GM18858 (cell line): Measurements from ENCODE around the gene TOM1L1.

ENCODE experiments used
- ATAC-seq: cut with Tn5 transposase; IDR thresholded peaks from one replicate; pipeline ENCODE4 v1.9.1; 2021; ENCODE audit not compliant: unreplicated experiment

The TOM1L1 gene

DNA sequence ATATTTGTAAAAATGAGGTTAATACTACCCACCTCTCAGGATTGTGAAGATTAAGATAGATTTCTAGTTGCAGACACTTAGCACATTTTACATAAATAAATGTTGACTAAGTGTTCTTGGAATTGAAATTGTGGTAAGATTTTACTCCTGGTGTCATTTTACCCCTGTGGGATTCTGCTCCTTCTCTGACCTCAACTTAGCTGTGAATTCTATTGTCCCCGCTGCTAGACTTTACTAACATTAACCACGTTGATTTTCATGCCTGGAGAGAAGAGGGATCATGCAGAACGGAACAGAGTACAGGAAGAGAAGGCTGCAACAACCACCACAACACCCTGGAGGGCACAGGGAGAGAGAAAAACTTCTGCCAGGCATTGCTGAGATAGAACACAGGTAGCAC, 2.1 kb upstream of the TOM1L1 start:
- ATAC-seq = no peak

DNA sequence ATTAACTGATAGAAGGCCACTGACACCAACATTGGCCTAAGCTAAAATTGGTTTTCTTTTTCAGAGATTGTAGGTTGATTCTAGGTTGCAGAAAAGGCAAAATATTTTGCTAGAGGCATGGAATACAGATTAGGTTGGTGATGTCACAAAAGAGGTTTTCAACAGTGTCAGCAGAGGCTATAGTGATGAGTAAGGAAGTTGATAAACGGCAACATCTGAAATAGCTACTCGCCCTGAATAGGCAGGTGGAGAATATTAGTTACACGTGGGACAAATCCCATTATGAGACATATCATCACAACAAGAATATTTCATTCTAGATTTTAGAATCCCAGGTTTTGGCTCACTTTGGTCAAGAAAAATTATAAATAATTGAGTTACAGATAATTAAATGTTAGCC, 1.5 kb upstream of the TOM1L1 start:
- no peak for ATAC-seq

DNA sequence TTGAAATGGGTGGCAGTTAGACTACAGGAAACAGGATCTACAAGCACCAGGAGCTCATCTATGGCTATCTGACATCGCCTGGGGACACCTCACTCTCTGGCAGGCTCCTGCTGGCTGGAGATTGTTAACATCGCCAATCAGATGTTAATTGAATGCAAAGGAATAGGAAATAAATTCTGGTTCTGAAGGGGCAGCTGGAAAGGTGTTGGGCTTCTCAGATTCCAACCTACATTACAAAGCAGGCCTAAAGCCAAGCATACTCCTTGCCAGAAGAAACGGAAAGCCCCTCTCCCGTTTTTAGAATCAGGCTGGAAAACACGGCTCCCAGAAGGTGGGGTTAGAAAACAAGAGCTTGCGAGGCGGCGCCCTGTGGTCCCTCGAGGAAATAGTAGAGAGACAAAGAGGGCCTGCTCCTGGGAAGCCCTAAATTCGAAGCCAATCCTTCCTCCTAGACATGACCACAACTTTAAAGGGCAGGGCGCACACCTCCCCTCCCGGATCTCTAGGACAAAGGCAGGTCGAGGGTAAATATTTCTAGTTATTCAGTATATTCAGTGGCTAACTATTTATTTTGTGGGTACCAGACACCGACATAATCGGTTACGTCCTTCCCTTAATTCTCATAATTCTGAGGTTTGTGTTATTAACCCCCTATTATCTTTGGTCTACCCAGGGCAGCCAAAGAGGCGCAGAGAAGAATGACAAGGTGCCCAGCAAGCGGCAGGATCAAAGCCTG, 763 bp upstream of the TOM1L1 start:
- ATAC-seq = no peak

DNA sequence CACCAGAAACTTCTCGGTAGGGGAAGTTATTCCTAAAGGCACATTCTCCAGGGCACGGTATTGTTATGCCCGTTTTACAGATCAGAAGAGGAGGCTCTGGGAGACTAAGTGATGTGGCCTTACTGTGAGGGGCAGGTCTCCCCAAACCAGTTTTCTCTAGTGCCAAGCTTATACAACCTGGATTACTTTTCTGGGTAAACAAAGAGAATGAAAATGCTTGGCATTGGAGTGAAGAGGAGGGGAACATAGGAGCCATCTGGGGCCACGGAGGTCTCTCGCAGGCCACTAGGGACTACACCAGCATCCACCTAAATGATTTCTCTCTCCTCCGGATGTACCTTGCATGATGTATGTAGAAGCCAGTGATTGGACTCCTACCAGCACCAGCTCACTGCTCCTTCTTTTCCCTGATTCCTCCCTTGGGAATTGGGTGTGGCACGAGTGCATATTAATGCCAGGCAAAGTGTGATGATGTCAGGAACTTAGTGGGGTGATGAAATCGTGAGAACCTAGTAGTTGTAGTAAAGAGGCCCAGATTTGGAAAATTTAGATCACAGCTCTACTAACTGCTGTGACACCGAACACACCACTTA, 674 bp downstream of the TOM1L1 start:
- no peak for ATAC-seq

DNA sequence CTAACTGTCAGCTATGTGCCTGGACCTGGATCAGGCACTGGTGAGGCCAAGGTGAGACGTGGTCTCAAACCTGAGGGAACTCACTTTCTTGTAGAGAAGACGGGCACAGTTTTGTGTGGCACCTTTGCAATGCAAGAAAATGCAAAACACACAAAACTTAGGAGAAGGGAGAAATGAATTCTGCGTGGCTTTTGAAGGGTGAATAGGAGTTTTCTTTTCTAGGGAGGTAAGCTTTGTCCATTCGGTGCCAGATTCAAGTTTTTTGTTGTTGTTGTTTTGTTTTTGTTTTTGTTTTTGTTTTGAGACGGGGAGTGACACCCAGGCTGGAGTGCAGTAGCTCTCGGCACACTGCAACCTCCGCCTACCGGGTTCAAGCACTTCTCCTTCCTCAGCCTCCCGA, 1.4 kb downstream of the TOM1L1 start:
- ATAC-seq = no peak

DNA sequence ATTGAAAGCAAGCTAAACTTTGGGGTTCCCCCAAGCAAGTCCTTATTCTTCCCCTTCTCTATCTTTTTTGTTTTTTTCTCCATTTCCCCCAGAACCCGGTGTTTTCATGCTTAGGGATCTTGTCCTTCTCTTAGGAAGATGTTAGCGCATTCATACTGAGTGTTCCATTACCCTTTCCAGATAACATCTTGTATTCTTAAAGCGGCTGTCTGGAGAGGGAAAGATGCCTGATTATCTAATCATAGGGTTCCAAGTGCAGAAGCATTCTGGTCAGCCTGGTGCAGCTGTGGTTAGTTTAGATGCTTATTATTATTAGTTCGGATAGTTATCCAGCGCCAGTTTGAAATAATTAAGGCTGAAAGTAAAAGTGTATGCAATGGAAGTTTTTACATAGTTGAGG, 2.0 kb downstream of the TOM1L1 start:
- no peak for ATAC-seq

DNA sequence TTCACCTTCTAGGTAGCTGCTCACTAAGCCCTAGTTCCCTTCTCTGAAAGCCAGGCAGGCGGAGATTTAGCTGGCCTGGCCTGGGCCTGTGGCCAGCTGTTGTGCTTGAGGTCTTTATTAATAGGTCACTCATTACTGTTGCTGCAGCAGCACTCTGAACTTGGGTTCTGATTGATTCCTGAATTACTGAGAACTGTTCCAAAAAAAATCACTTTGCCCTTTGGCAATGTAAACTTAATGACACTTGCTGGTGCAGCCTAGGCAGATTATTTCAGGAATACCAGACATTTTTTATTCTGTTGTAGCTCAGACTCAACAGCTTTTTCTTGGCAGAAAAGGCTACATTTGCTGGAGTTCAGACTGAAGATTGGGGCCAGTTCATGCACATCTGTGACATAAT, 2.7 kb downstream of the TOM1L1 start:
- ATAC-seq = no peak

DNA sequence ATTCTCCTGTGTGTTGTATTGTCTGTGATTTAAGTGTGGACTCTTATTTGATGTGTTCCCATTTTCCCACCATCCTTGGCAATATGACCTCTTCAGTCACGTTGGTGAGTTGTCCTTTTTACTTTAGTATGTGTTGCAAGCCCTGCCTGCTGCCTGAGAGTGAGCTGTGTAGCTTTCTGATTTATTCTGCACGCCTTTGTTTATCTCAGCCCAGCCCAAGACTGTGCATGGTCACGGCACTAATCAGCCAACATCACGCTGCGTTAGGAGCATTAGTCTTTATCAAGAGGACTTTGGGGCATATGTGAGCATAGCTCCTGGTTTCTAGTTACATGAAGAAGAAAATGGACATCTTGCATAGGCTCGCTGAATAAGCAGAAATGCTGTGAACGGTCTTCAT, 6.0 kb downstream of the TOM1L1 start:
- ATAC-seq = no peak

DNA sequence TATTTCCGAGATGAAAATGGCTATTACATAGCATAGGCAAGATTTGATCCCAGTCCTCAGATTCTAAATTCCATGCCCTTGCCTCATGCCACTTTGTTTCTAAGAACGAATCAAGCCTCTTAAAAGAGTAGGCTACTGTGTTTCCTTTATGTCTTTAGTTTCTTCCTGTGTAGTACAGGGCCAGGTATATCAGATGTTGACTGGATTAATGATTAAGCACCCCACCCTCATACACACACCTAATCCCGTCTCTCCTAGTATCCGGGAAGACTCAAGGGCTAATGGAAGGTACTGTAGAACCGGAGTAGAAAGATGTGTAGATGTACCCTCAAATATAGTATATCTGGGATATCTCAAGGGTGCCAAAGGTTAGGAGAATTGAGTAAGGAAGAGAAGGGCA, 6.7 kb downstream of the TOM1L1 start:
- ATAC-seq = no peak

DNA sequence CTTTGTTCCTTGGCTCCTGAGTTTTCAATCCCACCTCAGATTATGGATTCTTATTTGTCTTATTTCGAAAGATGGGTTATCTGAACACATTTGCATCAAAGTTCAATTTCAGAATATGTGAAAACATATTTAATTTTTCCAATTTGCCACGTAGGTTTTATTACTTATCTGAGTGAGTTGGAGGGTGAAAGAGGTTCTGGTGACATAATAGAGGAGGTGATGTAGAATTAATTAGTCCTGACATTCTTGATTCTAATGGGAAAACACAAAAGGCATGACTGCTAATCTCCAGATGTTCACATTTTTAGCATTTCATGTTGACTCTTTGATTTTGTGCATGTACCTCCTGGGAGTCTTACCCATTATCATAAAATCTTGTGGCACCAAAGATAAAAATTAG, 9.1 kb downstream of the TOM1L1 start:
- ATAC-seq = no peak

DNA sequence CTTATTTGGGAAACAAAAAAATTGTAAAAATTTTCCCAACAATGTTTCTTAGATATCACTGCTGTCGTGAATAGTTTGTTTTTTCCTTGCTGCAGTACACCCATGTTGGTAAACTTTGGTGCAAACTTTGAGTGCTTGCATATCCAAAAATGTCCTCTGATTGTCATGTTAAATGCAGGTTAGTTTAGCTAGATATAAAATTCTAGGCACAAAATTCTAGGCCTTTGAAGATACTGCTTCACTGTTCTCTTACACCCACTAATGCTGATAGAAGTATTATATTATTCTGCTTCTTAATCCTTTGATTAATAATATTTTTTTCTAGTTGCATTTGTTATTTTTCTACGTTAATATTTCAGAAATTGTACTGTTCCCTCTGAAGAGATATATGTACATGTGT, 16.1 kb downstream of the TOM1L1 start:
- ATAC-seq = no peak

DNA sequence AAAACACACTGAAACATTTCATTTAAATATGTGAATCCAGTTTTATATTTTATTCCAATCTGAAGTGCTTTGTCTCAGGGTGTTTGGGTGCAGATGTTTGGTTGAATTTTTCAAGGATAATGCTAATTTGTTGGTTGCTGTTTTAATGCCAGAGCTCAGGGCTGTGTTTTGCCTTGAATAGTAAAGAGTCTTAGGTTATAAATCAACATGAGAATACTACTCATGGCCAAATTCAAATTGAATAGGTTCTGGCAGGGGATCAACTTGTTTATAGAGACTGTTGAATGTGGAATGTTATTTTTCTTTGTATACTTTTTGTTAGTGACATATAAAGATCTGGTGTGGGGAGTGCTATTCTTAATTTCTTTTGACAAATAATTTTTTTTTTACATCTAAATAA, 18.8 kb downstream of the TOM1L1 start:
- no peak for ATAC-seq

DNA sequence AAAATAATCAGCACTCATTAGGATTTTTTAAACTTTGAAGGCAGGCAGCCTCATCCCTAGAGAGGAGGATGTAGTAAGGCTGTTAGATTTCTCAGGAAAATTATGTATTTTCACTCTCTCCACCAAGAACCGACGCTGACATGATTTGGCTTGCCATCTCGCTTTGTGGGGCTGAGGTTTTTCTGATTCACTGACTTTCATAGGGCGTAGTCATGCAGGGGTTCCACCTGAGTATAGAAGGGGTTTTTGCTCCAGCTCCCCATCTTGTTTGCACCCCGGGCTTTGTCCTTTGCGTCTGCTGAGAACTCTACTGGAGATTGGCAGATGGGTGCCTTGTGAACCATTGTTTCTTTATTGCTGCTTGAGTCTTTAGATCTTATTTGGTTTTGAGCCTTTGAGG, 20.2 kb downstream of the TOM1L1 start:
- ATAC-seq = no peak

DNA sequence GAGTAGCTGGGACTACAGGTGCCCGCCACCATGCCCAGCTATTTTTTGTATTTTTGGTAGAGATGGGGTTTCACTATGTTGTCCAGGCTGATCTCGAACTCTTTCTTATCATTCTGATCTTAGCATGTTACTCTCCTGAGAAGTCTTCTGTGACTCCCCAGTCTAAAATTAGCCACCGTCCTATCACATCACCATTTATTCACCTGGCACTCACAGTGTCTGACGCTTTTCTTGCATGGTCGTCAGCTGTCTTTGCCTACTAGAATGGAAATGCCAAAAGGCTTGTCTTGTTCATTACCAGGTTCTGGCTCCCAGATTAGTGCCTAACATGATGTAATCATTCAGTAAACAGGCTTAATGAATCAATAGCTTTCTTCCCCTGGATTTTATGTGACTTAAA, 23.8 kb downstream of the TOM1L1 start:
- ATAC-seq = no peak

DNA sequence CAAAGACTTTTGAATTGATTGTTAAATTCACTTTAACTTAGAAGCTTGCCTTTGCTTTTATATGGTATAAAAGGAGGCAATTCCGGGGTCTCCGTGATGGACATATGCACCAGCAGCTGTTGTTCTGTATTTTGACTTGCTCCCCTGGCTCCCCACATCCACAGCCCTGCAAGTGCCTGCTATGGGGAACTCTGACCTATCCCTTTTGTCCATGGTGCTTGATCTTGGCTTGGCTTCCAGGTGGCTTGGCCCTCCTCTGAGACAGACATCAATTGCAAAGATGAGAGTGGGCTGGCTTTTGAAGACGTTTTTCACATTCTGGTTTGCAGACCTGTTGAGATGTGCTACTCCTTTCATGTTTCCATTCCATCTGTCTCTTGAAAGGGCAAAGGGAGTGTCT, 26.9 kb downstream of the TOM1L1 start:
- ATAC-seq = no peak

DNA sequence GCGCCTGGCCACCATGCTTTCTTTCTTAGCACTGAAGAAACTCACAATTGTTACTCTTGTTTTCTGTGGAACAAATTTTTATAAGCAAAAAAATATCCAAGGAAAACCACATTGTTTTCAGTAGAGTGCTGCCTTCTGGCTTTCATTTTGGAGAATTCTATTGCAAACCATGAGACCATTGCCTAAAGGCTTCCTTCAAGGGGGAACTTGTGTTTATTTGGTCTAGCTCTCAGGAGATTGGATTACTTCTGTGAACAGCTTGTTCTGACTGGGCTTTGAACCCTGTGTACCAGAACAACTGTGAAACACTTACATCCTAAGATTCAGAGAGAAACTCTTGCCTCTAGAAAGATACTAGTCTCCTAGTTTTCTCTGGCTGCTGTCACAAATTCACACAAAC, 32.1 kb downstream of the TOM1L1 start:
- ATAC-seq = no peak

DNA sequence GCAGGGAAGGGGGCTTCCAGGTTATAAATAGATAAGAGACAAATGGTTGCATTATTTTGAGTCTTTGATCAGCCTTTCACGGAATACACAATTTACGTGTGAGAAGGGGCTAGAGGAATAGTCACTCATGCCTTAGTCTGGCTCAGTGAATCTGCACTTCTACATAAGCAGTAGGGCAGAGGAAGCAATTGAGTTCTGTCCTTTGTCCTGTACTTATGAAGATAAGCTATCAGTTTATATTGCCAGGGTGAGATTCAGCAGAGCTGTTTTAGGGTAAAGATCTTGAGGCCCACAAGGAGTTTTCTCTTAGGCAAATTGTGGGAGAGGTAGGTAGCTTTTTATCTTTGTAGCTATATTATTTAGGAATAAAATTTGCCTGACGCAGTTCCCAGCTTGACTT, 33.3 kb downstream of the TOM1L1 start:
- ATAC-seq = no peak

DNA sequence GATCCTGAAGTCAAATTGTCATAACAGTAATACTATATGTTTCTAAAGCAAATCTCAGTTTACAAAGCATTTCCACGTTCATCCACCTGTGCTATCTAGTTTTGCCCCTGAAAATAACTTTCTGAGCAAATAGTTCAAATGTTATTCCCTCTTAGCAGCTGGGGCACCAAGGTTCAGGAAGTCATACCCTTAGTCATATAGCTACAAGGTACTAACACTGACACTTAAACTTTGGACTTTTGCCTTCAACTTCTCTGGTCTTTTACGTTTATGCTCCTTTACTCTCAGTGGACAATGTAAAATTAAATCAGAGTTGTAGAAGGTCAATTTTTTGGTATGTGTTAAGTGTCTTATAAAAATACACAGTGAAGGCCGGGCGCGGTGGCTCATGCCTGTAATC, 34.8 kb downstream of the TOM1L1 start:
- no peak for ATAC-seq

DNA sequence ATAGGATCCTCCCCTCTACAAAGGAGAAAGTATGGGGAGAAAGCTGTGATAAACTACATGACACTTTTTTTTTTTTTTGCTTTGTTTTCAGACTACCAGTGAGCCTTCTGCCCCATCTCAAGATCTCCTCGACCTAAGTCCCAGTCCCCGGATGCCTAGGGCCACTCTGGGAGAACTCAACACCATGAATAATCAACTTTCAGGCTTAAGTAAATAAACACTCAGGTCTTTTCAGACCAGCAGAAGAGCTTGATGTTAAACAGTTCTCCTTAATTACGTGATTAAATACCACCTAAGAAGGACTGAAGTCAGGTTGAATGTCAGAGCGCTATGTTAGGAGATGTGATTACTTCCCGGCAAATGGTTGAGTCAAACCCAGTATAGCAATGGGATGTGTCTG, 36.4 kb downstream of the TOM1L1 start:
- ATAC-seq = no peak

DNA sequence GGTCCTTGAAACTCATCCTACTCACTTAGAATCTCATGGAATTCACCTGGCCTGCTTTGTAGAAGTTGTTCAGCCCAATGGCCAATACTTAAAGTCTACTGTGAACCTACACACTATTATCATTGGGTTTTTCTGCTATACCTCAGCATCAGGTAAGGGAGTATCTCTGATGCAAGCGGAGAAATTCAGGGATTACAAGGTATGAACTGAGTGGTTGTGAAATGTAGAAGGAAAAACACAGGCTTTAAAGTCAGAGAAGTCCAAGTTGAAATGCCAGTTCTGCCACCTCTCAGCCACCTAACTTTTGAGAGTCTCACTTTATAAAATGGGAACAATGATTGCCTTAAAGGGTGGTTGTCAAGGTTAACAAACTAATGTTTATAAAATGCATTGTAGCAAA, 36.8 kb downstream of the TOM1L1 start:
- ATAC-seq = no peak

DNA sequence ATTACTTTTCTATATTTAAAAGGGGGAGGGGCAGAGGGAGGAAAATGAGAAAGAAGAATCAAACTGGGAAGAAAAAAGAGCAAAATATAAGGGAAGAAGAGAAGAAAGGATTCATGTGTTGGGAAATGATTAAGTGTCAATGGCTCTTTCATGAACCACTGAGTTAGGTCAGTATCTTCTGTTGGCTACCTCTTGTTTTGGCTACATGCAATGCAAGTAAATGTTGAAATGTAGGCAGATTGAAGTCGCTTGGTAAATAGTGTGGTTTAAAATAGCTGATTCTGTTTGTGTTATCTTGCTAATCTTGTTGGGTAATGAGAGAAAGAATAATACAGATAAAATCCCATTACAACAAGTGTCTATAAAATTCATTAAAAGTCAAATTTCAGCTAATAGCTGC, 40.6 kb downstream of the TOM1L1 start:
- no peak for ATAC-seq

DNA sequence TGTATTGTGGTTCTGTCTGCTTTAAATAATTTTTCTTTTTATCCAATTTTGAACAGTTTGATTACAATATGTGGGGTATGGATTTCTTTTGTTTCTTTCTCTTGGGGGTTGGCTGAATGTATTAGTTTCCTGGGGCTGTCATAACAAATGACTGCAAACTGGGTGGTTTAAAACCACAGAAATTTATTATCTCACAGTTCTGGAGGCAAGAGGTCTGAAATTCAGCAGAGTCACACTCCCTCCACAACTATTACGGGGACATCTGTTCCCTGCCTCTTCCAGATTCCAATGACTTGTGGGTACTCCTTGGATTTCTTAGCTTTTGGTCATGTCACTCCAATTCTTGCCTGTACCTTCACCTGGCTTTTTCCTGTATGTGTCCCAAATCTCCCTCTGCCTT, 44.1 kb downstream of the TOM1L1 start:
- no peak for ATAC-seq

DNA sequence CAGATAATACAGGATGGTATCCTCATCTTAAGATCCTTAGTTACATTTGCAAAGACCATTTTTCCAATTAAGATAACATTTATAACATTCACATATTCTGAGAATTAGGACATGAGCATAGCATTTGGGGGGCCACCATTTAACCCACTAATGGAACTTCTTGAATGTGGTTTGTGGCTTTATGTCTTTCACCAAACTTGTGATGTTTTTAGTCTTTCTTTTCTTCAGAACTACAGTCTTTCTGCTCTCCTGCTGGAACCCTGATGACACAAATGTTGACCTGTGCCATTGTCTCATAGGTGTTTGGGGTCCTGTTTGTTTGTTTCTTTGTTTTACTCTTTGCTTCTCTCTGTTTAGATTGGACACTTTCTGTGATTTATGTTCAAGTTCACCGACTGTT, 44.6 kb downstream of the TOM1L1 start:
- no peak for ATAC-seq
